ENCODE measurements around the gene TPI1. TPM values are rescaled to one million over a fixed set of nuclear protein-coding genes. Genes with fewer than 3 reads are reported as not detected.

Gene TPI1
- polyA plus RNA-seq, 1 of the 3 experiments (the other 2 are of a cell fraction) = 1,175 TPM

DNA sequence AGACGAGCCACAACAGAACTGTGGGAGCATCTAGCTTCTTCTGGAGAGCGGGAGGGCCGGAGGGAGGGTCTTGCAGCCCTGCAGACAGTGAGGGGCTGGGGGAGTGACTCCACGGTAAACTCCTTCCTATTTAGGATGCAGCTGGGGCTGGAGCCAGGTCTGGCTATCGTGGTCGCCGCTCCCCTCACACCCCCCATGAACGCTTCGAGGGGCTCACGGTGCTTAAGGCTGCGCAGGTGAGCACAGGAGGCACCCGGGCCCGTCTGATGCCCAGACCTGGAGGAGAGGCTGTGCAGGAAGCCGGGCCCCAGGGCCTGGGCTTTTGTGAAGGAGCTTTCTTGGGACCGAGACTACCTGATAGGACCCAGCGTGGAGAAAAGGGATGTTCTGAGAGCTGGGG lies 30.5 kb upstream of the TPI1 start:
- DNase-seq = no peak
- WGBS (ENCODE audit: low lambda C conversion rate) = 87% methylated on average over 13 of the region's 16 CpGs
- Histone ChIP-seq H3F3A (replicated peaks; ENCODE audit: insufficient read depth) (no peaks in the 10 kb centered on the region), H3K9me2 (no peaks in the 10 kb centered on the region), H3K4me1 (ENCODE audit: control insufficient read depth in 1 of 2, insufficient read depth in 2 of 2, low read depth in 1 of 2, low read length in 1 of 2) (no peaks in the 10 kb centered on the region), H3K4me3 (ENCODE audit: low read depth in 2 of 2, low read length in 1 of 2) (no peak overlapping the region), H3K9ac (no peak overlapping the region), H3K4me2 (no peak overlapping the region), H2AFZ (ENCODE audit: low read depth) (no peak overlapping the region), H4K20me1 (ENCODE audit: insufficient read depth) (0 out of 2 replicates have a peak, but pooled peaks cover 8% of the 10 kb centered on the region), H3K36me3 (replicated peaks in 1 of 2; ENCODE audit: control insufficient read depth in 1 of 2, insufficient read depth in 2 of 2, low read length in 1 of 2) (peaks cover 37 to 67% of the 10 kb centered on the region in 2 experiments), H3K79me2 (ENCODE audit: insufficient read depth) (no peaks in the 10 kb centered on the region), H3K27me3 (ENCODE audit: insufficient read depth) (no peaks in the 10 kb centered on the region), H3K27ac (ENCODE audit: low read depth in 2 of 2, low read length in 1 of 2) (no peak overlapping the region), H3K9me3 (no peaks in the 10 kb centered on the region)
- CTCF ChIA-PET = interaction anchor here (1.2 to 14.1 kb wide), 12 partner anchors 11 to 240 kb away, joined by 3 to 225 read pairs (median 6); partner anchors contain the start of genes CDCA3, GNB3, GPR162 and MLF2
- POLR2A ChIA-PET = interaction anchor here (1.0 to 1.4 kb wide), 3 partner anchors 9 to 16 kb away, joined by 3 read pairs; partner anchors contain the start of gene USP5
- no peak for TF ChIP-seq TAF1 (IDR thresholded peaks at IDR 0.05; ENCODE audit: borderline replicate concordance, low read depth, low read length)
- no peak for TF ChIP-seq GATA2 (CRISPR knock-in tag; IDR thresholded peaks at IDR 0.05)
- TF ChIP-seq EZH2phosphoT487 (IDR thresholded peaks at IDR 0.05; ENCODE audit: borderline replicate concordance, low read depth) = no peak
- TF ChIP-seq MEF2A (IDR thresholded peaks at IDR 0.05; ENCODE audit: borderline replicate concordance, low read depth) = no peak
- no peak for TF ChIP-seq MXI1 (IDR thresholded peaks at IDR 0.05; ENCODE audit: low read depth, low read length)
- no peak for TF ChIP-seq RXRA (IDR thresholded peaks at IDR 0.05; ENCODE audit: borderline replicate concordance, low read depth)
- TF ChIP-seq RFX5 (IDR thresholded peaks at IDR 0.05; ENCODE audit: low read length) = no peak
- TF ChIP-seq USF2 (IDR thresholded peaks at IDR 0.05; ENCODE audit: borderline replicate concordance, low read depth, low read length) = no peak
- TF ChIP-seq SIN3A (IDR thresholded peaks at IDR 0.05; ENCODE audit: borderline replicate concordance, low read depth, low read length) = no peak
- TF ChIP-seq TEAD4 (IDR thresholded peaks at IDR 0.05; ENCODE audit: borderline replicate concordance, insufficient read depth) = no peak
- TF ChIP-seq, protein P1, sequence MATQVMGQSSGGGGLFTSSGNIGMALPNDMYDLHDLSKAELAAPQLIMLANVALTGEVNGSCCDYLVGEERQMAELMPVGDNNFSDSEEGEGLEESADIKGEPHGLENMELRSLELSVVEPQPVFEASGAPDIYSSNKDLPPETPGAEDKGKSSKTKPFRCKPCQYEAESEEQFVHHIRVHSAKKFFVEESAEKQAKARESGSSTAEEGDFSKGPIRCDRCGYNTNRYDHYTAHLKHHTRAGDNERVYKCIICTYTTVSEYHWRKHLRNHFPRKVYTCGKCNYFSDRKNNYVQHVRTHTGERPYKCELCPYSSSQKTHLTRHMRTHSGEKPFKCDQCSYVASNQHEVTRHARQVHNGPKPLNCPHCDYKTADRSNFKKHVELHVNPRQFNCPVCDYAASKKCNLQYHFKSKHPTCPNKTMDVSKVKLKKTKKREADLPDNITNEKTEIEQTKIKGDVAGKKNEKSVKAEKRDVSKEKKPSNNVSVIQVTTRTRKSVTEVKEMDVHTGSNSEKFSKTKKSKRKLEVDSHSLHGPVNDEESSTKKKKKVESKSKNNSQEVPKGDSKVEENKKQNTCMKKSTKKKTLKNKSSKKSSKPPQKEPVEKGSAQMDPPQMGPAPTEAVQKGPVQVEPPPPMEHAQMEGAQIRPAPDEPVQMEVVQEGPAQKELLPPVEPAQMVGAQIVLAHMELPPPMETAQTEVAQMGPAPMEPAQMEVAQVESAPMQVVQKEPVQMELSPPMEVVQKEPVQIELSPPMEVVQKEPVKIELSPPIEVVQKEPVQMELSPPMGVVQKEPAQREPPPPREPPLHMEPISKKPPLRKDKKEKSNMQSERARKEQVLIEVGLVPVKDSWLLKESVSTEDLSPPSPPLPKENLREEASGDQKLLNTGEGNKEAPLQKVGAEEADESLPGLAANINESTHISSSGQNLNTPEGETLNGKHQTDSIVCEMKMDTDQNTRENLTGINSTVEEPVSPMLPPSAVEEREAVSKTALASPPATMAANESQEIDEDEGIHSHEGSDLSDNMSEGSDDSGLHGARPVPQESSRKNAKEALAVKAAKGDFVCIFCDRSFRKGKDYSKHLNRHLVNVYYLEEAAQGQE (IDR thresholded peaks at IDR 0.05; ENCODE audit: low read depth, low read length) = no peak
- TF ChIP-seq, protein P2, sequence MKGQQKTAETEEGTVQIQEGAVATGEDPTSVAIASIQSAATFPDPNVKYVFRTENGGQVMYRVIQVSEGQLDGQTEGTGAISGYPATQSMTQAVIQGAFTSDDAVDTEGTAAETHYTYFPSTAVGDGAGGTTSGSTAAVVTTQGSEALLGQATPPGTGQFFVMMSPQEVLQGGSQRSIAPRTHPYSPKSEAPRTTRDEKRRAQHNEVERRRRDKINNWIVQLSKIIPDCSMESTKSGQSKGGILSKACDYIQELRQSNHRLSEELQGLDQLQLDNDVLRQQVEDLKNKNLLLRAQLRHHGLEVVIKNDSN (IDR thresholded peaks at IDR 0.05; ENCODE audit: borderline replicate concordance, low read depth) = no peak
- no peak for TF ChIP-seq CHD2 (IDR thresholded peaks at IDR 0.05; ENCODE audit: low read length, partially characterized antibody)
- TF ChIP-seq TCF12 (IDR thresholded peaks at IDR 0.05) = no peak
- TF ChIP-seq RAD21 (IDR thresholded peaks at IDR 0.05; ENCODE audit: low read length) = no peak
- no peak for TF ChIP-seq FOXM1 (IDR thresholded peaks at IDR 0.05; ENCODE audit: low read depth)
- TF ChIP-seq EP300 (IDR thresholded peaks at IDR 0.05; ENCODE audit: borderline replicate concordance in 1 of 2, low read depth in 1 of 2, low read length in 1 of 2) = no peak
- TF ChIP-seq FOSL2 (IDR thresholded peaks at IDR 0.05; ENCODE audit: borderline replicate concordance, low read depth) = no peak
- TF ChIP-seq NFIC (IDR thresholded peaks at IDR 0.05; ENCODE audit: borderline replicate concordance) = no peak

Data from SK-N-SH (cell line).